ENCODE measurements around the gene BORCS5. TPM values are rescaled to one million over a fixed set of nuclear protein-coding genes. Genes with fewer than 3 reads are reported as not detected.
A peak's percentile ranks its signal among the peaks of the same experiment; 100 is the strongest.

The BORCS5 gene
- total and polyA plus RNA-seq, 2 experiments from 2014 or later, result 11.3 to 12.6 TPM

GRCh38 chr12:12365931-12366431 lies 9.1 kb downstream of the BORCS5 start:
- DNase-seq (ENCODE audit: low spot score) (no peak), ATAC-seq (peak; percentile 49)
- Histone ChIP-seq H4K20me1 (replicated peaks; ENCODE audit: insufficient read depth) (0 out of 2 replicates have a peak, but pooled peaks cover 4% of the 10 kb centered on the region), H3K9me2 (ENCODE audit: insufficient read depth) (no peaks in the 10 kb centered on the region), H3K36me3 (ENCODE audit: insufficient read depth) (no peaks in the 10 kb centered on the region), H3F3A (replicated peaks; ENCODE audit: low read depth) (no peaks in the 10 kb centered on the region), H3K79me2 (replicated peaks; ENCODE audit: insufficient read depth) (no peaks in the 10 kb centered on the region), H3K27ac (ENCODE audit: low read depth) (no peak overlapping the region), H3K4me1 (ENCODE audit: insufficient read depth) (0 out of 2 replicates have a peak, but pooled peaks cover 7% of the 10 kb centered on the region), H3K4me2 (no peak overlapping the region), H3K4me3 (no peak overlapping the region), H3K27me3 (ENCODE audit: insufficient read depth) (no peaks in the 10 kb centered on the region), H2AFZ (no peak overlapping the region)
- Mint-ChIP-seq H3K27me3 (ENCODE audit: insufficient read depth, low read depth, poor library complexity) (no peaks in the 10 kb centered on the region), H3K4me1 (peaks cover 13% of the 10 kb centered on the region), H3K36me3 (ENCODE audit: low read depth) (no peaks in the 10 kb centered on the region), H3K9me3 (no peaks in the 10 kb centered on the region), H3K4me3 (no peak overlapping the region), H3K27ac (no peak overlapping the region)
- TF ChIP-seq EZH2 (IDR thresholded peaks at IDR 0.05; ENCODE audit: low read depth, unreplicated experiment) (no peak), POLR2AphosphoS5 (IDR thresholded peaks at IDR 0.05; ENCODE audit: low read depth) (no peak), CTCF (conservative IDR thresholded peaks at IDR 0.05; ENCODE audit: low read depth in 2 of 2) (no peak), ZNF331 (CRISPR knock-in tag; IDR thresholded peaks at IDR 0.05; ENCODE audit: low read depth) (no peak), EZH2phosphoT487 (IDR thresholded peaks at IDR 0.05; ENCODE audit: unreplicated experiment) (no peak), NANOG (IDR thresholded peaks at IDR 0.05; ENCODE audit: borderline replicate concordance) (no peak), ZNF462 (CRISPR knock-in tag; IDR thresholded peaks at IDR 0.05) (no peak), CREB1 (CRISPR knock-in tag; IDR thresholded peaks at IDR 0.05; ENCODE audit: low read depth) (no peak), ETS1 (IDR thresholded peaks at IDR 0.05) (no peak), JUNB (IDR thresholded peaks at IDR 0.05; ENCODE audit: unreplicated experiment) (no peak)
